ENCODE measurements around the gene KLHL1.

- TF ChIP-seq EZH2 (IDR thresholded peaks at IDR 0.05; ENCODE audit: insufficient read depth, poor library complexity, severe bottlenecking): no peak
- TF ChIP-seq EZH2phosphoT487 (IDR thresholded peaks at IDR 0.05; ENCODE audit: insufficient read depth, low read depth): no peak
These were observed 197.5 kb downstream of the KLHL1 start for GRCh38 chr13:69910800-69911199.

Data from GM23248 (cell line).